H1 (cell line): ENCODE results near the gene RIN3. TPM values are rescaled to one million over a fixed set of nuclear protein-coding genes. Genes with fewer than 3 reads are reported as not detected.

Experiments
- SIRT6 ChIP-seq: IDR thresholded peaks from one replicate; pipeline ENCODE4 v1.7.1; 2012; ENCODE audit warnings: low read length, inconsistent platforms
- SP1 ChIP-seq: IDR thresholded peaks from 2 replicates; pipeline ENCODE4 v1.6.1; 2011; ENCODE audit warnings: low read depth, low read length
- SUZ12 ChIP-seq: fragments of 200-600 bp; sonication (generic); IDR thresholded peaks from 2 replicates; pipeline ENCODE4 v1.6.1; 2012; ENCODE audit warnings: mild to moderate bottlenecking, inconsistent platforms, low read length, moderate library complexity, mixed read lengths
- TCF12 ChIP-seq: IDR thresholded peaks from 2 replicates; pipeline ENCODE4 v1.6.1; 2011; ENCODE audit warnings: low read depth, mild to moderate bottlenecking, low read length
- polyA plus RNA-seq, 7 experiments: library from polyadenylated mRNA; depleted of rRNA in 3 of 7; stranded (reverse) in 5 of 7; unstranded in 2 of 7; fragments of >200 nt in 5 of 7; fragments of 200-250 nt in 2 of 7; gene quantifications; 1 replicate in 5 of 7; 2 replicates in 1 of 7; 4 replicates in 1 of 7; pipeline versions ENCODE4 v1.2.1 to v1.2.3, GENCODE V29; 2011 to 2013; ENCODE audit warnings: missing spikeins in 2 of 7, mixed read lengths in 2 of 7
- total RNA-seq: library from RNA; stranded (reverse); fragmentation: NEBNext Ultra II Directional; extraction: Animal tissue kit (Norgen Biotek cat#: 25700); gene quantifications from 2 replicates; pipeline ENCODE4 v1.2.1, GENCODE V29; 2021

The RIN3 gene
- total and polyA plus RNA-seq, 2 of the 8 experiments (the other 6 are each of a cell fraction or from before 2014, with no cell fraction given) = 0.59 to 1.5 TPM

DNA sequence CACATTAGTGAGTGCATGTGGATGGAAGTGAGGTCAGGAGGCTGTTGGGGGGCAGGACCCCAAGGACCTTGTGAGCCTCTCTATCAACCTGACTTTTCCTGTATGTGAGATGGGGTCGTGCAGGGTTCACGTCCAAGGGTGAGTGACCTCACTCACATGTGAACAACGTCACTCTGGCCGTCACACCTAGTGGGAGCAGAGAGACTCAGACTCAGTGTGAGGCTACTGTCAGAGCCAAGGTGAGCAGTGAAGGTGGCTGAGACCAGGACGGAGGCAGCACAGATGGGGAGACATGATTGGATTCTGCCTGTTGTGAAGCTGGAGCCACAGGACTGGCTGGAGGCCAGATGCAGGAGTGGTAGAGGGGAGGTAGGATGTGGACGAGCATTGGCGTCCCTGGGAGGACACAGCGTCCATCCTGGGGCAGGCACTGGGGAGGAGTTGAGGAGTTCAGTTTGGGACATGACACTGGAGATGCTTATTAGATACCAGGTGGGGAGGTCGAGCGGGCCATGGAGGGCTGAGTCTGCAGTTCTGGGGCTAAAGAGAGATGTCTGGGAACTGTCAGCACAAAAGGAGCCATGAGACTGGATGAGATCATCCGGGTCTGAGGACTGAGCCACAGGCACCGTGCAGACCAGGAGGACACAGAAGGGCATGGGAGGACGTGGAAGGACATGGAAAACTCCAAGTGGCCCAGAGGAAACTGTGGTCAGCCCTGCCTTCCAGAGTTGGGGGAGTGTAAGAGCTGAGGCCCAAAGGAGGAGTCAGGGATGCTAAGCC, 142.0 kb downstream of the RIN3 start (continued):
- no peak for TF ChIP-seq SIRT6
- TF ChIP-seq TCF12 = no peak
- TF ChIP-seq SUZ12 = no peak
- no peak for TF ChIP-seq SP1
